T-helper 1 cell treated with Interleukin-12 subunit alpha and Interleukin-12 subunit beta and Interleukin-4 antibody, amounts not matched to agents 30 μg/mL and 1 μg/mL, for 36 hours (primary cell): ENCODE measurements around the gene LCE1E.

ENCODE experiments used
- H3K27ac Mint-ChIP-seq: one replicate; pipeline ENCODE4 v1.8.0; 2021; ENCODE audit warnings: mild to moderate bottlenecking, mixed read lengths
- H3K27me3 Mint-ChIP-seq: one replicate; pipeline ENCODE4 v1.8.0; 2021; ENCODE audit warnings: low read depth, mixed read lengths
- H3K36me3 Mint-ChIP-seq: one replicate; pipeline ENCODE4 v1.8.0; 2021; ENCODE audit warnings: low read depth, mixed read lengths
- H3K4me1 Mint-ChIP-seq: one replicate; pipeline ENCODE4 v1.8.0; 2021; ENCODE audit warnings: low read depth, mixed read lengths
- H3K4me3 Mint-ChIP-seq: one replicate; pipeline ENCODE4 v1.8.0; 2021; ENCODE audit warnings: mild to moderate bottlenecking, moderate library complexity, mixed read lengths
- H3K9me3 Mint-ChIP-seq: one replicate; pipeline ENCODE4 v1.8.0; 2021; ENCODE audit warnings: mixed read lengths

The LCE1E gene

GRCh38 chr1:152760551-152761190 is 25.4 kb upstream of the LCE1E start:
- Mint-ChIP-seq H3K36me3 (no peaks in the 10 kb centered on the region), H3K27ac (no peak overlapping the region), H3K27me3 (peaks cover 4% of the 10 kb centered on the region), H3K4me3 (no peak overlapping the region), H3K9me3 (no peaks in the 10 kb centered on the region), H3K4me1 (no peaks in the 10 kb centered on the region)

GRCh38 chr1:152761609-152762213 is 24.3 kb upstream of the LCE1E start:
- no peak overlapping the region for H3K4me3 Mint-ChIP-seq
- no peaks in the 10 kb centered on the region for H3K4me1 Mint-ChIP-seq
- H3K27me3 Mint-ChIP-seq, result no peaks in the 10 kb centered on the region
- H3K27ac Mint-ChIP-seq, result no peak overlapping the region
- no peaks in the 10 kb centered on the region for H3K36me3 Mint-ChIP-seq
- H3K9me3 Mint-ChIP-seq, result no peaks in the 10 kb centered on the region

GRCh38 chr1:152768847-152769533 is 17.1 kb upstream of the LCE1E start:
- no peak overlapping the region for H3K27ac Mint-ChIP-seq
- no peaks in the 10 kb centered on the region for H3K36me3 Mint-ChIP-seq
- H3K9me3 Mint-ChIP-seq, result no peaks in the 10 kb centered on the region
- no peak overlapping the region for H3K4me3 Mint-ChIP-seq
- peaks cover 13% of the 10 kb centered on the region for H3K27me3 Mint-ChIP-seq
- H3K4me1 Mint-ChIP-seq, result no peaks in the 10 kb centered on the region

- Mint-ChIP-seq H3K9me3 (no peaks in the 10 kb centered on the region), H3K27ac (no peak overlapping the region), H3K4me3 (no peak overlapping the region), H3K4me1 (no peaks in the 10 kb centered on the region), H3K27me3 (peaks cover 13% of the 10 kb centered on the region), H3K36me3 (no peaks in the 10 kb centered on the region)
Measured at GRCh38 chr1:152770411-152770810, 15.6 kb upstream of the LCE1E start.

- Mint-ChIP-seq H3K27ac (no peak within 1 kb of the TSS), H3K9me3 (no peaks in the 10 kb centered on the region), H3K4me1 (no peaks in the 10 kb centered on the region), H3K36me3 (no peaks in the 10 kb centered on the region), H3K27me3 (peaks cover 7% of the 10 kb centered on the region), H3K4me3 (no peak within 1 kb of the TSS)
Measured at GRCh38 chr1:152774875-152775274, 11.2 kb upstream of the LCE1E start, which contains the start of gene LCE1F. TSS of gene LCE1F (plus strand) at chr1:152775140. CDS start at chr1:152776372, 1,232 bp downstream.

- Mint-ChIP-seq H3K4me3 (no peak overlapping the region), H3K9me3 (no peaks in the 10 kb centered on the region), H3K27ac (no peak overlapping the region), H3K36me3 (no peaks in the 10 kb centered on the region), H3K27me3 (peaks cover 4% of the 10 kb centered on the region), H3K4me1 (no peaks in the 10 kb centered on the region)
Measured at GRCh38 chr1:152776361-152776760, 9.7 kb upstream of the LCE1E start.

- H3K4me1 Mint-ChIP-seq, result no peaks in the 10 kb centered on the region
- H3K4me3 Mint-ChIP-seq, result no peak overlapping the region
- peaks cover 4% of the 10 kb centered on the region for H3K27me3 Mint-ChIP-seq
- H3K9me3 Mint-ChIP-seq, result no peaks in the 10 kb centered on the region
- H3K36me3 Mint-ChIP-seq, result no peaks in the 10 kb centered on the region
- H3K27ac Mint-ChIP-seq, result no peak overlapping the region
Measured at GRCh38 chr1:152777510-152778137, 8.4 kb upstream of the LCE1E start.

- Mint-ChIP-seq H3K9me3 (no peaks in the 10 kb centered on the region), H3K27ac (no peak overlapping the region), H3K27me3 (peaks cover 15% of the 10 kb centered on the region), H3K4me3 (no peak overlapping the region), H3K36me3 (no peaks in the 10 kb centered on the region), H3K4me1 (no peaks in the 10 kb centered on the region)
Measured at GRCh38 chr1:152783095-152783494, 3.0 kb upstream of the LCE1E start.

GRCh38 chr1:152795686-152796085 is 9.6 kb downstream of the LCE1E start:
- H3K9me3 Mint-ChIP-seq, result no peaks in the 10 kb centered on the region
- H3K27me3 Mint-ChIP-seq, result peaks cover 7% of the 10 kb centered on the region
- H3K36me3 Mint-ChIP-seq, result no peaks in the 10 kb centered on the region
- H3K27ac Mint-ChIP-seq, result no peak overlapping the region
- no peak overlapping the region for H3K4me3 Mint-ChIP-seq
- no peaks in the 10 kb centered on the region for H3K4me1 Mint-ChIP-seq

GRCh38 chr1:152796421-152796820 is 10.4 kb downstream of the LCE1E start, which contains the start of gene LCE1D:
TSS of gene LCE1D (plus strand) at chr1:152796721. CDS start at chr1:152797795, 1,074 bp downstream.
- Mint-ChIP-seq H3K27me3 (peaks cover 9% of the 10 kb centered on the region), H3K4me1 (no peaks in the 10 kb centered on the region), H3K27ac (no peak within 1 kb of the TSS), H3K9me3 (no peaks in the 10 kb centered on the region), H3K4me3 (no peak within 1 kb of the TSS), H3K36me3 (no peaks in the 10 kb centered on the region)

GRCh38 chr1:152801333-152801732 is 15.3 kb downstream of the LCE1E start:
- no peaks in the 10 kb centered on the region for H3K36me3 Mint-ChIP-seq
- H3K27ac Mint-ChIP-seq, result no peak overlapping the region
- no peaks in the 10 kb centered on the region for H3K9me3 Mint-ChIP-seq
- no peak overlapping the region for H3K4me3 Mint-ChIP-seq
- peaks cover 11% of the 10 kb centered on the region for H3K27me3 Mint-ChIP-seq
- no peaks in the 10 kb centered on the region for H3K4me1 Mint-ChIP-seq

GRCh38 chr1:152806576-152806975 is 20.5 kb downstream of the LCE1E start, which contains the start of gene LCE1C:
TSS of gene LCE1C (minus strand) at chr1:152806651. CDS start at chr1:152805478, 1,173 bp downstream.
- Mint-ChIP-seq H3K4me1 (no peaks in the 10 kb centered on the region), H3K36me3 (no peaks in the 10 kb centered on the region), H3K4me3 (no peak within 1 kb of the TSS), H3K27ac (no peak within 1 kb of the TSS), H3K27me3 (no peaks in the 10 kb centered on the region), H3K9me3 (no peaks in the 10 kb centered on the region)

- H3K9me3 Mint-ChIP-seq, result peaks cover 4% of the 10 kb centered on the region
- H3K27ac Mint-ChIP-seq, result no peak overlapping the region
- H3K4me3 Mint-ChIP-seq, result no peak overlapping the region
- no peaks in the 10 kb centered on the region for H3K36me3 Mint-ChIP-seq
- no peaks in the 10 kb centered on the region for H3K27me3 Mint-ChIP-seq
- H3K4me1 Mint-ChIP-seq, result no peaks in the 10 kb centered on the region
Measured at GRCh38 chr1:152811050-152811449, 25.0 kb downstream of the LCE1E start.

- peaks cover 4% of the 10 kb centered on the region for H3K9me3 Mint-ChIP-seq
- H3K27ac Mint-ChIP-seq, result no peak within 1 kb of the TSS
- H3K4me1 Mint-ChIP-seq, result no peaks in the 10 kb centered on the region
- H3K36me3 Mint-ChIP-seq, result no peaks in the 10 kb centered on the region
- H3K4me3 Mint-ChIP-seq, result no peak within 1 kb of the TSS
- no peaks in the 10 kb centered on the region for H3K27me3 Mint-ChIP-seq
Measured at GRCh38 chr1:152811671-152812070, 25.6 kb downstream of the LCE1E start, which contains the start of gene LCE1B. TSS of gene LCE1B (plus strand) at chr1:152811971. CDS start at chr1:152812447, 476 bp downstream.
